Neural progenitor cell (in vitro differentiated cells): ENCODE measurements around the gene DET1. TPM values are rescaled to one million over a fixed set of nuclear protein-coding genes. Genes with fewer than 3 reads are reported as not detected.
"Not testable (repeated sequence)": the region's sequence is repeated elsewhere in the genome, so short reads cannot be mapped to it uniquely, and the experiment has no call there.

Source experiments
- DNase-seq: peaks from one replicate; pipeline ENCODE4 v3.0.0-alpha.2; 2016; ENCODE audit warnings: low spot score
- H2AFZ ChIP-seq: fragments of 200-600 bp; sonication (generic); replicated peaks from 2 replicates; pipeline ENCODE4 v1.6.1; 2016; ENCODE audit warnings: antibody characterized with exemption
- H3F3A ChIP-seq: fragments of 200-600 bp; sonication (generic); 2 replicates; pipeline ENCODE4 v1.6.1; 2016; ENCODE audit warnings: antibody characterized with exemption, low read depth
- H3K27ac ChIP-seq: fragments of 200-600 bp; sonication (generic); 2 replicates; pipeline ENCODE4 v1.5.1; 2016; ENCODE audit warnings: mild to moderate bottlenecking
- H3K27me3 ChIP-seq: fragments of 200-600 bp; sonication (generic); 2 replicates; pipeline ENCODE4 v1.6.1; 2016; ENCODE audit warnings: mild to moderate bottlenecking, moderate library complexity
- H3K36me3 ChIP-seq: fragments of 200-600 bp; sonication (generic); 2 replicates; pipeline ENCODE4 v1.5.1; 2016
- H3K4me1 ChIP-seq: fragments of 200-600 bp; sonication (generic); 2 replicates; pipeline ENCODE4 v1.6.1; 2016; ENCODE audit warnings: mixed run types
- H3K4me2 ChIP-seq: fragments of 200-600 bp; sonication (generic); 2 replicates; pipeline ENCODE4 v1.6.1; 2016
- H3K4me3 ChIP-seq: fragments of 200-600 bp; sonication (generic); 2 replicates; pipeline ENCODE4 v1.5.1; 2016
- H3K79me2 ChIP-seq: fragments of 200-600 bp; sonication (generic); 2 replicates; pipeline ENCODE4 v1.6.1; 2016; ENCODE audit warnings: low read depth
- H3K9ac ChIP-seq: fragments of 200-600 bp; sonication (generic); 2 replicates; pipeline ENCODE4 v1.6.1; 2016
- H3K9me3 ChIP-seq: fragments of 200-600 bp; sonication (generic); 2 replicates; pipeline ENCODE4 v1.5.1; 2016; ENCODE audit warnings: low read depth
- H4K20me1 ChIP-seq: fragments of 200-600 bp; sonication (generic); 2 replicates; pipeline ENCODE4 v1.6.1; 2016; ENCODE audit warnings: low read depth
- H3K27ac Mint-ChIP-seq: 3 replicates; pipeline ENCODE4 v1.8.0; 2021; ENCODE audit warnings: mixed read lengths
- H3K27me3 Mint-ChIP-seq: 2 replicates; pipeline ENCODE4 v1.8.0; 2022; ENCODE audit warnings: low read depth, mild to moderate bottlenecking, inconsistent platforms, moderate library complexity, mixed read lengths; ENCODE audit not compliant: insufficient read depth
- H3K36me3 Mint-ChIP-seq: 3 replicates; pipeline ENCODE4 v1.8.0; 2021; ENCODE audit warnings: mixed read lengths
- H3K4me1 Mint-ChIP-seq: 3 replicates; pipeline ENCODE4 v1.8.0; 2021; ENCODE audit warnings: mixed read lengths
- H3K4me3 Mint-ChIP-seq: 3 replicates; pipeline ENCODE4 v1.8.0; 2021; ENCODE audit warnings: mild to moderate bottlenecking, moderate library complexity, mixed read lengths
- H3K9me3 Mint-ChIP-seq: 3 replicates; pipeline ENCODE4 v1.8.0; 2020; ENCODE audit warnings: mixed read lengths
- CTCF ChIP-seq: fragments of 200-600 bp; sonication (generic); IDR thresholded peaks from 2 replicates; pipeline ENCODE4 v1.5.1; 2017; ENCODE audit warnings: antibody characterized with exemption, mild to moderate bottlenecking
- EZH2 ChIP-seq: fragments of 200-600 bp; sonication (generic); IDR thresholded peaks from 2 replicates; pipeline ENCODE4 v1.6.1; 2017; ENCODE audit warnings: antibody characterized with exemption, mild to moderate bottlenecking, moderate library complexity
- EZH2phosphoT487 ChIP-seq: fragments of 200-600 bp; sonication (generic); IDR thresholded peaks from 2 replicates; pipeline ENCODE4 v1.6.1; 2017; ENCODE audit warnings: antibody characterized with exemption
- total RNA-seq: library from RNA; depleted of rRNA; stranded (reverse); fragments of >200 nt; gene quantifications from 2 replicates; pipeline ENCODE4 v1.2.3, GENCODE V29; 2015; ENCODE audit warnings: low replicate concordance

The DET1 gene
- total RNA-seq, 1 donor from 2014 or later, result 21.3 TPM

- Histone ChIP-seq H3K4me3 (no peak overlapping the region), H4K20me1 (no peaks in the 10 kb centered on the region), H3K9me3 (no peaks in the 10 kb centered on the region), H3K9ac (no peak overlapping the region), H3K27ac (no peak overlapping the region), H3K27me3 (no peaks in the 10 kb centered on the region), H3K36me3 (peaks cover 18% of the 10 kb centered on the region), H3K79me2 (peaks cover 9% of the 10 kb centered on the region), H2AFZ (no peak overlapping the region), H3K4me1 (no peaks in the 10 kb centered on the region), H3K4me2 (no peak overlapping the region), H3F3A (no peaks in the 10 kb centered on the region)
- Mint-ChIP-seq H3K9me3 (no peaks in the 10 kb centered on the region), H3K36me3 (peaks cover 38% of the 10 kb centered on the region), H3K4me3 (no peak overlapping the region), H3K27me3 (peaks cover 5% of the 10 kb centered on the region), H3K27ac (no peak overlapping the region), H3K4me1 (no peaks in the 10 kb centered on the region)
- DNase-seq, result no peak
- TF ChIP-seq CTCF (no peak), EZH2phosphoT487 (no peak), EZH2 (no peak)
Observed at GRCh38 chr15:88529021-88529630, 17.4 kb downstream of the DET1 start.

GRCh38 chr15:88526247-88526879 lies 20.1 kb downstream of the DET1 start:
- H3K36me3 Mint-ChIP-seq, result peaks cover 46% of the 10 kb centered on the region
- H3K79me2 ChIP-seq, result no peaks in the 10 kb centered on the region

GRCh38 chr15:88525418-88525817 lies 21.1 kb downstream of the DET1 start:
- Histone ChIP-seq H3F3A (no peaks in the 10 kb centered on the region), H2AFZ (no peak overlapping the region), H3K4me2 (no peak overlapping the region), H3K4me1 (no peaks in the 10 kb centered on the region), H3K4me3 (no peak overlapping the region), H3K9ac (no peak overlapping the region), H3K27me3 (no peaks in the 10 kb centered on the region), H3K36me3 (peaks cover 12% of the 10 kb centered on the region), H3K79me2 (no peaks in the 10 kb centered on the region), H3K9me3 (no peaks in the 10 kb centered on the region), H3K27ac (no peak overlapping the region), H4K20me1 (no peaks in the 10 kb centered on the region)
- Mint-ChIP-seq H3K36me3 (peaks cover 40% of the 10 kb centered on the region), H3K4me3 (no peak overlapping the region), H3K4me1 (no peaks in the 10 kb centered on the region), H3K27me3 (no peaks in the 10 kb centered on the region), H3K27ac (no peak overlapping the region), H3K9me3 (peaks cover 2% of the 10 kb centered on the region)
- no peak for DNase-seq
- no peak for TF ChIP-seq EZH2phosphoT487

More at GRCh38 chr15:88526247-88526879, 20.1 kb downstream of the DET1 start:
- peaks cover 2% of the 10 kb centered on the region for H3K9me3 Mint-ChIP-seq
- H3K9me3 ChIP-seq, result no peaks in the 10 kb centered on the region
- H3K36me3 ChIP-seq, result peaks cover 12% of the 10 kb centered on the region
- H3K9ac ChIP-seq, result no peak overlapping the region
- H3K27ac ChIP-seq, result no peak overlapping the region
- H2AFZ ChIP-seq, result no peak overlapping the region
- no peak overlapping the region for H3K4me3 Mint-ChIP-seq
- H3K27ac Mint-ChIP-seq, result no peak overlapping the region
- no peak overlapping the region for H3K4me2 ChIP-seq
- H3K4me1 Mint-ChIP-seq, result no peaks in the 10 kb centered on the region
- no peak for DNase-seq
- H3K4me1 ChIP-seq, result no peaks in the 10 kb centered on the region
- no peaks in the 10 kb centered on the region for H3F3A ChIP-seq
- no peaks in the 10 kb centered on the region for H4K20me1 ChIP-seq
- no peak for TF ChIP-seq CTCF
- no peak for TF ChIP-seq EZH2phosphoT487
- no peak for TF ChIP-seq EZH2
- H3K27me3 Mint-ChIP-seq, result peaks cover 5% of the 10 kb centered on the region
- no peaks in the 10 kb centered on the region for H3K27me3 ChIP-seq
- H3K4me3 ChIP-seq, result no peak overlapping the region

GRCh38 chr15:88524094-88524493 lies 22.4 kb downstream of the DET1 start:
- not testable (repeated sequence) for H3K4me1 ChIP-seq, H3K27ac ChIP-seq, H4K20me1 ChIP-seq, H3F3A ChIP-seq, DNase-seq, H3K4me1 Mint-ChIP-seq, H3K79me2 ChIP-seq, H3K27me3 ChIP-seq, H3K4me3 ChIP-seq, H3K4me3 Mint-ChIP-seq, H3K27ac Mint-ChIP-seq, H3K9ac ChIP-seq, H2AFZ ChIP-seq, H3K27me3 Mint-ChIP-seq, H3K9me3 ChIP-seq, H3K4me2 ChIP-seq, H3K9me3 Mint-ChIP-seq
- peaks cover 34% of the 10 kb centered on the region for H3K36me3 Mint-ChIP-seq
- H3K36me3 ChIP-seq, result peaks cover 12% of the 10 kb centered on the region
